Activated B cell treated with CpG ODN at 0.5 μM for 24 hours (primary cell): Measurements from ENCODE around the gene VAC14. TPM values are rescaled to one million over a fixed set of nuclear protein-coding genes. Genes with fewer than 3 reads are reported as not detected.

Experiments
- ATAC-seq: fragments of 200-7000 bp; cut with Tn5 transposase; one replicate; pipeline ENCODE4 v1.10.0; 2021; ENCODE audit warnings: low read depth, mild to moderate bottlenecking, moderate library complexity
- CTCF ChIA-PET: fragments of 350-600 bp; sonication (Branson Sonifier 250); formaldehyde crosslinking; loops from one replicate; lab custom pipeline; 2021; ENCODE audit warnings: antibody characterized with exemption; lab: Charles Lee
- POLR2A ChIA-PET: fragments of 350-600 bp; sonication (Branson Sonifier 250); formaldehyde crosslinking; loops from one replicate; lab custom pipeline; 2021; ENCODE audit warnings: antibody characterized with exemption; lab: Charles Lee
- DNase-seq: peaks from one replicate; pipeline ENCODE4 v3.0.0; 2022
- H3K27ac Mint-ChIP-seq: one replicate; pipeline ENCODE4 v1.8.0; 2020; ENCODE audit warnings: mixed read lengths
- H3K27me3 Mint-ChIP-seq: one replicate; pipeline ENCODE4 v1.8.0; 2021; ENCODE audit warnings: mixed read lengths
- H3K36me3 Mint-ChIP-seq: one replicate; pipeline ENCODE4 v1.8.0; 2021; ENCODE audit warnings: low read depth, mixed read lengths
- H3K4me1 Mint-ChIP-seq: one replicate; pipeline ENCODE4 v1.8.0; 2021; ENCODE audit warnings: mixed read lengths
- H3K4me3 Mint-ChIP-seq: one replicate; pipeline ENCODE4 v1.8.0; 2020; ENCODE audit warnings: mild to moderate bottlenecking, mixed read lengths
- H3K9me3 Mint-ChIP-seq: one replicate; pipeline ENCODE4 v1.8.0; 2020; ENCODE audit warnings: mixed read lengths
- intact Hi-C: fragments of 100-400 bp; cut with micrococcal nuclease; formaldehyde crosslinking; loops from one replicate; pipeline ENCODE4 v1.15.1; 2024
- total RNA-seq: library from RNA; stranded (reverse); gene quantifications from 2 replicates; pipeline ENCODE4 v1.2.3, GENCODE V29; 2022
- TF ChIP-seq, protein P1 (sequence below): fragments of 200-600 bp; IDR thresholded peaks from one replicate; pipeline ENCODE4 v1.8.0; 2022; ENCODE audit warnings: antibody characterized with exemption, mild to moderate bottlenecking

VAC14 gene
- total RNA-seq, 1 donor from 2014 or later, result 53.4 TPM

DNA sequence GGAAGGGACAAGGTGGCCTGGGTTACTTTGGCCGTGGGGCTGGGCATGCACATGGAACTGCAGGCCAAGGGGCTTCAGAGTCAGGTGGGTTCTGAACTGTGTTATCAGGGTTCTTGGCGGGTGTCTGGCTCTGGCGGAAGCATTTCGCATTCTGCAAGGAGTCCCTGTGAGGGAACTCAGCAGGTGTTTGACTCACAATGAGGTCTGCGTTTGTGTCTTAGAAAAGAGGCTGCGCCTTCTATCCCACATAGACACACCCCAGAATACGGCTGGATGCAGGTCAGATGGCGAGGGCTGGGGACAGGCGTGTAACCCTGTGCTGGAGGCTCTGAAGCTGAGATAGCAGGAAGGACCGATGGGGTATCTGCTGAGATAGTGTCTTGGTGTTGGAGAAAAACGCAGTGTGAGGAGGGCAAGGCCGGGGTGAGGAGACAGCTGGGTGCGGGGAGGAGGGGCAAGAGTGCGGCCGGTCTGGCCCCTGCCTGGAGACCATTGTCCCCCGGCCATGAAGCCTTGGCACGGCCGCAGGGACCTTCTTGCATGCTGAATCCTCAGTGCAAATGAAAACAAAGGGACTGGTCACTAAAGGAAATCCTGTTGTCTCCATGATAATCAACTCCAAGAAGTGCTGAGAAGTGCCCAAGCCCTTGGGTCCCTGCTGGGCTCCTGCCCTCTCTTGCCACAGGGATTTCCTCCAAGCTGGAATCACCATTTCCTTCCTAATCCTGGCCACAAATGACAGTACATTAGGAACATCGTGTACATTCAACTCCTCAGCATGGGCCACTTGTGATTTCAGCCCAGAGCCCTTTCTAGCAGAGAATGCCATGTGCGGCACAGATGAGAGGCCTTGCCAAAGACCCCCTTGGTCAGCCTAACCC, 92.4 kb downstream of the VAC14 start:
- H3K9me3 Mint-ChIP-seq, result no peaks in the 10 kb centered on the region
- H3K4me3 Mint-ChIP-seq, result no peak overlapping the region
- TF ChIP-seq, protein P1, sequence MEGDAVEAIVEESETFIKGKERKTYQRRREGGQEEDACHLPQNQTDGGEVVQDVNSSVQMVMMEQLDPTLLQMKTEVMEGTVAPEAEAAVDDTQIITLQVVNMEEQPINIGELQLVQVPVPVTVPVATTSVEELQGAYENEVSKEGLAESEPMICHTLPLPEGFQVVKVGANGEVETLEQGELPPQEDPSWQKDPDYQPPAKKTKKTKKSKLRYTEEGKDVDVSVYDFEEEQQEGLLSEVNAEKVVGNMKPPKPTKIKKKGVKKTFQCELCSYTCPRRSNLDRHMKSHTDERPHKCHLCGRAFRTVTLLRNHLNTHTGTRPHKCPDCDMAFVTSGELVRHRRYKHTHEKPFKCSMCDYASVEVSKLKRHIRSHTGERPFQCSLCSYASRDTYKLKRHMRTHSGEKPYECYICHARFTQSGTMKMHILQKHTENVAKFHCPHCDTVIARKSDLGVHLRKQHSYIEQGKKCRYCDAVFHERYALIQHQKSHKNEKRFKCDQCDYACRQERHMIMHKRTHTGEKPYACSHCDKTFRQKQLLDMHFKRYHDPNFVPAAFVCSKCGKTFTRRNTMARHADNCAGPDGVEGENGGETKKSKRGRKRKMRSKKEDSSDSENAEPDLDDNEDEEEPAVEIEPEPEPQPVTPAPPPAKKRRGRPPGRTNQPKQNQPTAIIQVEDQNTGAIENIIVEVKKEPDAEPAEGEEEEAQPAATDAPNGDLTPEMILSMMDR, result no peak
- no peak for ATAC-seq
- H3K27me3 Mint-ChIP-seq, result no peaks in the 10 kb centered on the region
- H3K36me3 Mint-ChIP-seq, result peaks cover 32% of the 10 kb centered on the region
- POLR2A ChIA-PET, result no interaction called here
- no peaks in the 10 kb centered on the region for H3K4me1 Mint-ChIP-seq
- intact Hi-C loops, result no loop called here
- CTCF ChIA-PET, result no interaction called here
- no peak overlapping the region for H3K27ac Mint-ChIP-seq
- no peak for DNase-seq

GRCh38 chr16:70706948-70707465, 94.0 kb downstream of the VAC14 start:
- Mint-ChIP-seq H3K27ac (no peak overlapping the region), H3K9me3 (no peaks in the 10 kb centered on the region), H3K27me3 (no peaks in the 10 kb centered on the region), H3K4me3 (no peak overlapping the region), H3K4me1 (no peaks in the 10 kb centered on the region), H3K36me3 (peaks cover 25% of the 10 kb centered on the region)
- ChIA-PET CTCF (no interaction called here), POLR2A (no interaction called here)
- ATAC-seq, result no peak
- TF ChIP-seq, protein P1, result no peak
- intact Hi-C loops, result no loop called here
- no peak for DNase-seq

DNA sequence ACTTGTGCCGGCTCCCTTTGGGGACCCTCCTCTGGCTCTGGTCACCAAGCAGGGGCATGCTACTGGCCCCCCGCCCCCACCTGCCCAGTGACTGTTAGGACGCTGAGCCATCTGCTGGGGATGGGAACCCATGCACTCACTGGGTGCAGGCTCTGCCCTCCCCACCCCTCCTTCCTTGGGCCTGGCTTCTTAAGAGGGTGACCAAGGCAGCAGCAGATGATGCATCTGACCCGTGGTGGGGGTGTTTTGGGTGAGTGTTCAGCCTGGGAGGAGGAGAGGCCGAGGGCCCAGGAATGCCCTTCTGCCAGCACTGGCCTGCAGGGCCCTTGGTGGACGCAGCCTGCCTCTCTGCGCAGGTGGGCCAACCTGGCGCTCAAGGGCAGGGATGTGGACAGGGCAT, 95.9 kb downstream of the VAC14 start:
- Mint-ChIP-seq H3K36me3 (peaks cover 14% of the 10 kb centered on the region), H3K27ac (peak overlapping the region; percentile 18), H3K27me3 (no peaks in the 10 kb centered on the region), H3K4me3 (no peak overlapping the region), H3K4me1 (no peaks in the 10 kb centered on the region), H3K9me3 (no peaks in the 10 kb centered on the region)
- TF ChIP-seq, protein P1, result no peak
- DNase-seq (no peak), ATAC-seq (no peak)
- ChIA-PET CTCF (no interaction called here), POLR2A (no interaction called here)
- intact Hi-C loops, result no loop called here

DNA sequence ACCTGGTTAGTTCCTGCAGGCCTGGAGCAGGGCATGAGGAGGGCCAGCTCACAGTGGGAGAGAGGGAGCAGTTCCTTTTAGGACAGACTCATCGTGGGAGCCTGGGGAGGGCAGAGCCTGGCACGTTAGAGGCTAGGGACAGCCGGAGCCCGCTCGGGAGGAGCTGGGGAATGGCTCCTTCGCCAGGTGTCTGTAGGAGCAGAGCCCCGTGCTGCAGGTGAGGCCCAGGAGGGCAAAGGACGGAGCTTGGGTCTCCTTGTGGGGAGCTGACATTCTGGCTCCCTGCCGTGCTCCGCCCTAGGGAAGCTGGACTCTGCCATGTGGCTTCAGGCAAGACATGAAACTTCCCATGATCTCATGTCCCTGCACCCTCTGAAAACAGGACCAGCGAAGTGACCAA, 96.4 kb downstream of the VAC14 start:
- DNase-seq (no peak), ATAC-seq (no peak)
- Mint-ChIP-seq H3K27me3 (no peaks in the 10 kb centered on the region), H3K4me3 (no peak overlapping the region), H3K4me1 (no peaks in the 10 kb centered on the region), H3K36me3 (peaks cover 18% of the 10 kb centered on the region), H3K9me3 (no peaks in the 10 kb centered on the region), H3K27ac (no peak overlapping the region)
- CTCF ChIA-PET, result no interaction called here
- TF ChIP-seq, protein P1, result no peak
- intact Hi-C loops, result no loop called here
- POLR2A ChIA-PET, result no interaction called here

DNA sequence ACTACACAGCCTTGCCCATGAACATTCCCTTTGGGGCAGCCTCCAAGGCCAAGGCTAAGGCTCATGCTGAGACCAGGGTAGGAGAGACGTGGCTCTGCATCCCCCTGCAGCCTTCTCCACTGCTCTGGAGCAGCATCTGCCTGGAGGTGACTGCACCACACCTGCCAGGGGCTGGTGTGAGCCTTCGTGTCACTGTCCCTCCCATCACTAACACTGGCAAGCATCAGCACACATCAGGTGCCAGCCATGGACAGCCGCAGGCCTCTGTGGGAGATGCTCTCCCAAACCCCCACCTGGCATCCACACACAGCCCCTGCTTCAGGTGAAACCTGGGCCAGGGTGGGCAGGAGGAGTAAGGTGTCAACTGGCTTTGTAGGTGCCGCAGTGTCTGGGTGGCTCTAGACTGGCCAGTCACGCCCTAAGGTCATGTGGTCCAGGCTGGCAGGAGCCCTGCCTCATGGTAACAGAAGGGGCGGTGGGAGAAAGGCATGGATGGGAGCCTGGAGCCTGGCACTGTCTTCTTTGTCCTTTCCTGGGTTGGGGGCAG, 97.0 kb downstream of the VAC14 start:
- H3K9me3 Mint-ChIP-seq, result no peaks in the 10 kb centered on the region
- H3K4me3 Mint-ChIP-seq, result no peak overlapping the region
- H3K4me1 Mint-ChIP-seq, result no peaks in the 10 kb centered on the region
- TF ChIP-seq, protein P1, result no peak
- DNase-seq (no peak), ATAC-seq (no peak)
- no peak overlapping the region for H3K27ac Mint-ChIP-seq
- intact Hi-C loops, result no loop called here
- ChIA-PET CTCF (no interaction called here), POLR2A (no interaction called here)
- H3K27me3 Mint-ChIP-seq, result no peaks in the 10 kb centered on the region
- peaks cover 25% of the 10 kb centered on the region for H3K36me3 Mint-ChIP-seq
